ENCODE data around the gene DDR2.

Gene DDR2

GRCh38 chr1:162632698-162633080 is 425 bp downstream of the DDR2 start:
- Histone ChIP-seq H2BK5ac (ENCODE audit: low read depth, low read length, poor library complexity, severe bottlenecking) (peak overlapping the region; percentile 71), H3K14ac (ENCODE audit: low read length in 2 of 2) (no peak overlapping the region), H3K18ac (ENCODE audit: low read depth in 1 of 2, low read length in 2 of 2) (peak overlapping the region; percentile 46 to 61), H3K9ac (ENCODE audit: low read length) (peak overlapping the region; percentile 96), H2AK5ac (ENCODE audit: low read length, severe bottlenecking) (peak overlapping the region; percentile 17), H3K36me3 (ENCODE audit: control insufficient read depth in 1 of 2, insufficient read depth in 2 of 2, low read depth in 1 of 2, low read length in 2 of 2) (no peaks in the 10 kb centered on the region), H4K91ac (ENCODE audit: low read length) (peak overlapping the region; percentile 70), H4K8ac (ENCODE audit: low read length) (peak overlapping the region; percentile 86), H3K27me3 (ENCODE audit: control insufficient read depth in 1 of 2, insufficient read depth in 1 of 2, low read length in 2 of 2) (no peaks in the 10 kb centered on the region), H2BK12ac (ENCODE audit: low read length in 2 of 2) (peak overlapping the region; percentile 4 to 23), H3K4me1 (ENCODE audit: control insufficient read depth, insufficient read depth, low read depth, low read length) (peaks cover 12% of the 10 kb centered on the region), H3K23ac (ENCODE audit: low read length in 2 of 2) (no peak overlapping the region), H3K4me2 (ENCODE audit: low read length, poor library complexity, severe bottlenecking) (peak overlapping the region; percentile 62), H2AFZ (ENCODE audit: low read depth, low read length) (no peak overlapping the region), H3K4me3 (ENCODE audit: insufficient read depth in 1 of 2, low read depth in 1 of 2, low read length in 2 of 2) (peak overlapping the region in 1 of 2 experiments; percentile 97), H3K27ac (ENCODE audit: low read length, poor library complexity, severe bottlenecking) (peak overlapping the region; percentile 95), H2BK120ac (ENCODE audit: low read depth, low read length) (peak overlapping the region; percentile 77), H3K4ac (ENCODE audit: low read depth in 1 of 2, low read length in 2 of 2) (peak overlapping the region; percentile 5 to 69), H3K9me3 (ENCODE audit: control insufficient read depth, low read length) (no peaks in the 10 kb centered on the region), H3K79me1 (replicated peaks; ENCODE audit: low read length, poor library complexity, severe bottlenecking) (peaks cover 6% of the 10 kb centered on the region), H2BK15ac (ENCODE audit: low read depth, poor library complexity, severe bottlenecking) (peak overlapping the region; percentile 58)
- peak; percentile 53 for DNase-seq
- WGBS = 68% methylated on average over 4 of the region's 4 CpGs

- Histone ChIP-seq H3K27me3 (ENCODE audit: control insufficient read depth in 1 of 2, insufficient read depth in 1 of 2, low read length in 2 of 2) (no peaks in the 10 kb centered on the region), H3K4me1 (ENCODE audit: control insufficient read depth, insufficient read depth, low read depth, low read length) (peaks cover 12% of the 10 kb centered on the region), H2BK12ac (ENCODE audit: low read length in 2 of 2) (peak overlapping the region; percentile 4 to 23), H2BK120ac (ENCODE audit: low read depth, low read length) (peak overlapping the region; percentile 77), H3K14ac (ENCODE audit: low read length in 2 of 2) (no peak overlapping the region), H3K18ac (ENCODE audit: low read depth in 1 of 2, low read length in 2 of 2) (peak overlapping the region; percentile 48 to 72), H3K27ac (ENCODE audit: low read length, poor library complexity, severe bottlenecking) (peak overlapping the region; percentile 95), H3K36me3 (ENCODE audit: control insufficient read depth in 1 of 2, insufficient read depth in 2 of 2, low read depth in 1 of 2, low read length in 2 of 2) (peaks cover 0 to under 1% of the 10 kb centered on the region in 2 experiments), H3K4me2 (ENCODE audit: low read length, poor library complexity, severe bottlenecking) (peak overlapping the region; percentile 62), H2BK15ac (ENCODE audit: low read depth, poor library complexity, severe bottlenecking) (peak overlapping the region; percentile 58), H4K8ac (ENCODE audit: low read length) (peak overlapping the region; percentile 86), H3K9ac (ENCODE audit: low read length) (peak overlapping the region; percentile 96), H3K9me3 (ENCODE audit: control insufficient read depth, low read length) (no peaks in the 10 kb centered on the region), H2BK5ac (ENCODE audit: low read depth, low read length, poor library complexity, severe bottlenecking) (peak overlapping the region; percentile 33), H2AFZ (ENCODE audit: low read depth, low read length) (no peak overlapping the region), H3K79me1 (replicated peaks; ENCODE audit: low read length, poor library complexity, severe bottlenecking) (peaks cover 8% of the 10 kb centered on the region), H2AK5ac (ENCODE audit: low read length, severe bottlenecking) (peak overlapping the region; percentile 17), H3K23ac (ENCODE audit: low read length in 2 of 2) (no peak overlapping the region), H4K91ac (ENCODE audit: low read length) (peak overlapping the region; percentile 70), H3K4ac (ENCODE audit: low read depth in 1 of 2, low read length in 2 of 2) (peak overlapping the region; percentile 5 to 69), H3K4me3 (ENCODE audit: insufficient read depth in 1 of 2, low read depth in 1 of 2, low read length in 2 of 2) (peak overlapping the region; percentile 34 to 97)
- WGBS = 82% methylated on average over 8 of the region's 8 CpGs
- peak; percentile 37 for DNase-seq
Measured at GRCh38 chr1:162633081-162633762, 958 bp downstream of the DDR2 start.

- H3K9ac ChIP-seq (ENCODE audit: low read length) = peak overlapping the region; percentile 96
- no peak overlapping the region for H2AK5ac ChIP-seq (ENCODE audit: low read length, severe bottlenecking)
- H3K14ac ChIP-seq (ENCODE audit: low read length in 2 of 2) = no peak overlapping the region
- no peak overlapping the region for H2BK120ac ChIP-seq (ENCODE audit: low read depth, low read length)
- H2BK15ac ChIP-seq (ENCODE audit: low read depth, poor library complexity, severe bottlenecking) = no peak overlapping the region
- no peaks in the 10 kb centered on the region for H3K27me3 ChIP-seq (ENCODE audit: control insufficient read depth in 1 of 2, insufficient read depth in 1 of 2, low read length in 2 of 2)
- no peak overlapping the region for H4K91ac ChIP-seq (ENCODE audit: low read length)
- peaks cover 0 to 15% of the 10 kb centered on the region in 2 experiments for H3K36me3 ChIP-seq (ENCODE audit: control insufficient read depth in 1 of 2, insufficient read depth in 2 of 2, low read depth in 1 of 2, low read length in 2 of 2)
- peaks cover 8% of the 10 kb centered on the region for H3K79me1 ChIP-seq (replicated peaks; ENCODE audit: low read length, poor library complexity, severe bottlenecking)
- peak overlapping the region in 1 of 2 experiments; percentile 97 for H3K4me3 ChIP-seq (ENCODE audit: insufficient read depth in 1 of 2, low read depth in 1 of 2, low read length in 2 of 2)
- no peak overlapping the region for H3K4ac ChIP-seq (ENCODE audit: low read depth in 1 of 2, low read length in 2 of 2)
- H3K18ac ChIP-seq (ENCODE audit: low read depth in 1 of 2, low read length in 2 of 2) = no peak overlapping the region
- no peak overlapping the region for H3K27ac ChIP-seq (ENCODE audit: low read length, poor library complexity, severe bottlenecking)
- no peaks in the 10 kb centered on the region for H3K9me3 ChIP-seq (ENCODE audit: control insufficient read depth, low read length)
- WGBS = 88% methylated on average over 4 of the region's 4 CpGs
- no peak overlapping the region for H2BK12ac ChIP-seq (ENCODE audit: low read length in 2 of 2)
- no peak overlapping the region for H2AFZ ChIP-seq (ENCODE audit: low read depth, low read length)
- no peak overlapping the region for H3K23ac ChIP-seq (ENCODE audit: low read length in 2 of 2)
- no peak overlapping the region for H2BK5ac ChIP-seq (ENCODE audit: low read depth, low read length, poor library complexity, severe bottlenecking)
- H4K8ac ChIP-seq (ENCODE audit: low read length) = no peak overlapping the region
- peaks cover 12% of the 10 kb centered on the region for H3K4me1 ChIP-seq (ENCODE audit: control insufficient read depth, insufficient read depth, low read depth, low read length)
- H3K4me2 ChIP-seq (ENCODE audit: low read length, poor library complexity, severe bottlenecking) = no peak overlapping the region
- DNase-seq = no peak
Measured at GRCh38 chr1:162635418-162635817, 3.2 kb downstream of the DDR2 start.

- no peak overlapping the region for H3K23ac ChIP-seq (ENCODE audit: low read length in 2 of 2)
- H3K27ac ChIP-seq (ENCODE audit: low read length, poor library complexity, severe bottlenecking) = no peak overlapping the region
- no peak overlapping the region for H3K4me3 ChIP-seq (ENCODE audit: insufficient read depth in 1 of 2, low read depth in 1 of 2, low read length in 2 of 2)
- H3K18ac ChIP-seq (ENCODE audit: low read depth in 1 of 2, low read length in 2 of 2) = no peak overlapping the region
- H3K36me3 ChIP-seq (ENCODE audit: control insufficient read depth in 1 of 2, insufficient read depth in 2 of 2, low read depth in 1 of 2, low read length in 2 of 2) = peaks cover 0 to 50% of the 10 kb centered on the region in 2 experiments
- no peak overlapping the region for H2BK15ac ChIP-seq (ENCODE audit: low read depth, poor library complexity, severe bottlenecking)
- no peak overlapping the region for H3K9ac ChIP-seq (ENCODE audit: low read length)
- no peak overlapping the region for H2BK5ac ChIP-seq (ENCODE audit: low read depth, low read length, poor library complexity, severe bottlenecking)
- peaks cover 2% of the 10 kb centered on the region for H3K4me1 ChIP-seq (ENCODE audit: control insufficient read depth, insufficient read depth, low read depth, low read length)
- no peak overlapping the region for H2AK5ac ChIP-seq (ENCODE audit: low read length, severe bottlenecking)
- H3K4me2 ChIP-seq (ENCODE audit: low read length, poor library complexity, severe bottlenecking) = no peak overlapping the region
- H3K9me3 ChIP-seq (ENCODE audit: control insufficient read depth, low read length) = no peaks in the 10 kb centered on the region
- no peak overlapping the region for H4K8ac ChIP-seq (ENCODE audit: low read length)
- no peak overlapping the region for H2BK120ac ChIP-seq (ENCODE audit: low read depth, low read length)
- H2AFZ ChIP-seq (ENCODE audit: low read depth, low read length) = no peak overlapping the region
- H3K79me1 ChIP-seq (replicated peaks; ENCODE audit: low read length, poor library complexity, severe bottlenecking) = peaks cover 16% of the 10 kb centered on the region
- no peak overlapping the region for H3K4ac ChIP-seq (ENCODE audit: low read depth in 1 of 2, low read length in 2 of 2)
- 95% methylated on average over 7 of the region's 7 CpGs for WGBS
- no peaks in the 10 kb centered on the region for H3K27me3 ChIP-seq (ENCODE audit: control insufficient read depth in 1 of 2, insufficient read depth in 1 of 2, low read length in 2 of 2)
- DNase-seq = no peak
- H4K91ac ChIP-seq (ENCODE audit: low read length) = no peak overlapping the region
- H2BK12ac ChIP-seq (ENCODE audit: low read length in 2 of 2) = no peak overlapping the region
- no peak overlapping the region for H3K14ac ChIP-seq (ENCODE audit: low read length in 2 of 2)
Measured at GRCh38 chr1:162639718-162640117, 7.5 kb downstream of the DDR2 start.
